Heart left ventricle (tissue), 16 donors: Measurements from ENCODE around the gene FOXC1. TPM values are rescaled to one million over a fixed set of nuclear protein-coding genes. Genes with fewer than 3 reads are reported as not detected.
A peak's percentile ranks its signal among the peaks of the same experiment; 100 is the strongest.

ENCODE experiments used
- ATAC-seq, 4 donors: fragments of 200-7000 bp; cut with Tn5 transposase; one replicate each; pipeline ENCODE4 v1.9.1; 2020 to 2022; ENCODE audit warnings: moderate library complexity in 4 of 4, mild to moderate bottlenecking in 3 of 4, moderate number of reproducible peaks in 1 of 4
- DNase-seq, 5 donors: peaks; one replicate each; pipeline ENCODE4 v3.0.0-alpha.2; 2020
- H3K27ac ChIP-seq, 12 donors: fragments of 200-600 bp; sonication (generic) in 4 of 12; one replicate each; pipeline versions ENCODE4 v1.5.0 to v1.8.0; 2016 to 2022; ENCODE audit warnings: mild to moderate bottlenecking in 2 of 12
- H3K27me3 ChIP-seq, 9 donors: fragments of 200-600 bp; sonication (generic) in 2 of 9; one replicate each; pipeline versions ENCODE4 v1.5.1 to v1.8.0; 2016 to 2022; ENCODE audit warnings: mild to moderate bottlenecking in 3 of 9
- H3K36me3 ChIP-seq, 9 donors: fragments of 200-600 bp; sonication (generic) in 2 of 9; one replicate each; pipeline versions ENCODE4 v1.5.0 to v1.8.0; 2018 to 2022; ENCODE audit warnings: mild to moderate bottlenecking in 2 of 9
- H3K4me1 ChIP-seq, 12 donors: fragments of 200-600 bp; sonication (generic) in 4 of 12; one replicate each; pipeline versions ENCODE4 v1.5.0 to v1.8.0; 2016 to 2022; ENCODE audit warnings: mild to moderate bottlenecking in 3 of 12
- H3K4me3 ChIP-seq, 12 donors: fragments of 200-600 bp; sonication (generic) in 4 of 12; one replicate each; pipeline versions ENCODE4 v1.5.0 to v1.8.0; 2017 to 2022; ENCODE audit warnings: mild to moderate bottlenecking in 9 of 12, moderate library complexity in 4 of 12
- H3K9me3 ChIP-seq, 12 donors: fragments of 200-600 bp; sonication (generic) in 4 of 12; one replicate each; pipeline versions ENCODE4 v1.5.0 to v1.8.0; 2016 to 2022; ENCODE audit warnings: mild to moderate bottlenecking in 1 of 12
- POLR2A ChIP-seq, 2 donors: fragments of 450-650 bp; IDR thresholded peaks; one replicate each; pipeline ENCODE4 v1.6.1; 2017; ENCODE audit warnings: antibody characterized with exemption in 2 of 2, mild to moderate bottlenecking in 2 of 2, moderate library complexity in 2 of 2
- WGBS, 4 donors: extraction: QIAGEN DNeasy Blood & Tissue Kit in 2 of 4; methylation state at CpG; one replicate each; pipeline versions ENCODE4 v1.1.5 to v1.1.7; 2013 to 2018; 5-methylcytosine and 5-hydroxymethylcytosine counted together
- intact Hi-C, 10 donors: fragments of 100-400 bp; cut with DNase I; formaldehyde crosslinking; loops; one replicate each; pipeline versions ENCODE4 v1.11.1 to v1.14.2; 2022
- polyA plus RNA-seq, 2 donors: library from polyadenylated mRNA; stranded (reverse); fragments of 200-250 nt; gene quantifications; one replicate each; pipeline ENCODE4 v1.2.3, GENCODE V29; 2013
- total RNA-seq, 9 donors: library from RNA; depleted of rRNA in 2 of 9; stranded (reverse); fragments of >200 nt in 2 of 9; fragmentation: NEBNext Ultra II Directional in 3 of 9; extraction: Animal tissue kit (Norgen Biotek cat#: 25700) in 3 of 9; gene quantifications; one replicate each; pipeline versions ENCODE4 v1.1.0 to v1.2.4, GENCODE V29; 2016 to 2023
- TF ChIP-seq, protein P1 (sequence below), 12 donors: fragments of 200-600 bp; sonication (generic) in 4 of 12; IDR thresholded peaks; one replicate each; pipeline versions ENCODE4 v1.5.0 to v1.8.0; 2018 to 2022; ENCODE audit warnings: antibody characterized with exemption in 12 of 12, mild to moderate bottlenecking in 5 of 12
- donor health status: ischemic (EF 13 %, LVEDD 7.1; RV severe dilation, severe dysfunction).
- donor health status: healthy with polysubstance abuse.
- donor health status: DM: no; HTN: yes; CAD: no.
- donor health status: DM: no; HTN: no; CAD: no.
- donor health status: ischemic (EF 25% LVEDD 6.9; RV normal size, moderate dysfunction).
- donor health status: ischemic (EF 25% LVEDD 5.7; RV mildly dilated, moderate dysfunction).
- donor health status: healthy.
- donor health status: DM: yes; HTN: yes; CAD: no.
- donor health status: ischemic (EF 35%, LVEDD 5.7; RV mildly dilated, moderate dysfunction).
- donor health status: nonischemic (EF 11% LVEDD 7.7; RV severe dilation, severe dysfunction).
- donor health status: DM: yes; HTN: yes; CAD: no.
- donor health status: PGD.
- donor health status: ischemic (EF 29% LVEDD 5.4; RV normal size, mild dysfunction).
- donor health status: nonischemic (EF 23%, LVEDD 6.1; RV moderate dilation, normal function).

FOXC1 gene
- total and polyA plus RNA-seq, 11 donors = 1.8 to 6.3 (median 3.3) TPM

DNA sequence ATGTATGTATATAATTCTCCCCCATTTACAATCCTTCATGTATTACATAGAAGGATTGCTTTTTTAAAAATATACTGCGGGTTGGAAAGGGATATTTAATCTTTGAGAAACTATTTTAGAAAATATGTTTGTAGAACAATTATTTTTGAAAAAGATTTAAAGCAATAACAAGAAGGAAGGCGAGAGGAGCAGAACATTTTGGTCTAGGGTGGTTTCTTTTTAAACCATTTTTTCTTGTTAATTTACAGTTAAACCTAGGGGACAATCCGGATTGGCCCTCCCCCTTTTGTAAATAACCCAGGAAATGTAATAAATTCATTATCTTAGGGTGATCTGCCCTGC is 3.6 kb downstream of the FOXC1 start:
- Histone ChIP-seq H3K4me3 (peak overlapping the region in 11 of 12 donors; percentile 28 to 89 (median 68)), H3K9me3 (no peaks in the 10 kb centered on the region), H3K36me3 (no peaks in the 10 kb centered on the region), H3K4me1 (peaks cover 0 to 46% (median 4%) of the 10 kb centered on the region in 12 donors), H3K27ac (peak overlapping the region in 9 of 12 donors; percentile 57 to 90 (median 71)), H3K27me3 (peaks cover under 1 to 82% (median 31%) of the 10 kb centered on the region in 9 donors)
- TF ChIP-seq POLR2A (IDR thresholded peaks at IDR 0.05) = no peak
- TF ChIP-seq, protein P1, sequence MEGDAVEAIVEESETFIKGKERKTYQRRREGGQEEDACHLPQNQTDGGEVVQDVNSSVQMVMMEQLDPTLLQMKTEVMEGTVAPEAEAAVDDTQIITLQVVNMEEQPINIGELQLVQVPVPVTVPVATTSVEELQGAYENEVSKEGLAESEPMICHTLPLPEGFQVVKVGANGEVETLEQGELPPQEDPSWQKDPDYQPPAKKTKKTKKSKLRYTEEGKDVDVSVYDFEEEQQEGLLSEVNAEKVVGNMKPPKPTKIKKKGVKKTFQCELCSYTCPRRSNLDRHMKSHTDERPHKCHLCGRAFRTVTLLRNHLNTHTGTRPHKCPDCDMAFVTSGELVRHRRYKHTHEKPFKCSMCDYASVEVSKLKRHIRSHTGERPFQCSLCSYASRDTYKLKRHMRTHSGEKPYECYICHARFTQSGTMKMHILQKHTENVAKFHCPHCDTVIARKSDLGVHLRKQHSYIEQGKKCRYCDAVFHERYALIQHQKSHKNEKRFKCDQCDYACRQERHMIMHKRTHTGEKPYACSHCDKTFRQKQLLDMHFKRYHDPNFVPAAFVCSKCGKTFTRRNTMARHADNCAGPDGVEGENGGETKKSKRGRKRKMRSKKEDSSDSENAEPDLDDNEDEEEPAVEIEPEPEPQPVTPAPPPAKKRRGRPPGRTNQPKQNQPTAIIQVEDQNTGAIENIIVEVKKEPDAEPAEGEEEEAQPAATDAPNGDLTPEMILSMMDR (IDR thresholded peaks at IDR 0.05) = no peak
- intact Hi-C loops = loop anchor here in 5 of 10 donors (5.0 to 10.0 kb wide), 4 partner anchors 74 to 221 kb away; no protein-coding TSS in a partner anchor
- WGBS, 4 donors = 21 to 35% (median 22%) methylated on average over 3 of the region's 3 CpGs
- no peak for DNase-seq
- no peak for ATAC-seq

DNA sequence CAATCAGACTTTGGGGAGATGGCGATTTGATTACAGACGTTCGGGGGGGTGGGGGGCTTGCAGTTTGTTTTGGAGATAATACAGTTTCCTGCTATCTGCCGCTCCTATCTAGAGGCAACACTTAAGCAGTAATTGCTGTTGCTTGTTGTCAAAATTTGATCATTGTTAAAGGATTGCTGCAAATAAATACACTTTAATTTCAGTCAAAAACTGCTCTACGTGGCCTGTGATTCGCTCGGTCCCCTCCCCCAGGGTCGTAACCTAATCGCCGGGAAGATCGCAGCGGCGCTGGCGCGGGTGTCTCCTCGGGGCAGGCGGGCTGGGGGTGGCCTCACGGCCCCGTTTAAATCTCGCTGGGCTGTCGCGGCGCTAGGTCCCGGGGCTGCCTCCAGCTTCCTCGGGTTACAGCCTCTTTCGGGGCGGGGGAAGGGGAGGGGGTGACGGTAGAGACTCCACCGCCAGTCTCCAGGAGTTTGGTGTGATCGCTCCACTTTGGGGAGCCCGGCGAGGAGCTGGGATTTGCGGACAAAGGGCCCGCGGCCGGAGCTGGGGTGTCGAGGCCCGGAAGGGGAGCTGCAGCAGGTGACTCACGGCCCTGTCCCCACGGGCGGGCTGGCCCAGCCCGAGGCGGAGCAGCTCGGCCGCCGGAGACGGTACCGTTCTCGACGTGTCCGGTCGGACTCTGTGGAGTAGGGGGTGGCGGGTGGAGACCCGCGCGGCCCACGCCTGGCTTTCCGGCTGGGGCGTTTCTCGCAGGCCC is 4.2 kb downstream of the FOXC1 start:
- peak in 3 of 5 donors; percentile 43 to 59 (median 52) for DNase-seq
- H3K4me3 ChIP-seq = peak overlapping the region; percentile 28 to 89 (median 68)
- 7 to 17% (median 13%) methylated on average over 40 to 60 of the region's 60 CpGs for WGBS, 4 donors
- peak overlapping the region in 11 of 12 donors; percentile 7 to 90 (median 70) for H3K27ac ChIP-seq
- TF ChIP-seq, protein P1 (IDR thresholded peaks at IDR 0.05) = no peak
- no peak for TF ChIP-seq POLR2A (IDR thresholded peaks at IDR 0.05)
- H3K9me3 ChIP-seq = no peaks in the 10 kb centered on the region
- H3K36me3 ChIP-seq = no peaks in the 10 kb centered on the region
- H3K4me1 ChIP-seq = peaks cover 0 to 40% (median 1%) of the 10 kb centered on the region in 12 donors
- peaks cover 0 to 81% (median 27%) of the 10 kb centered on the region in 9 donors for H3K27me3 ChIP-seq
- ATAC-seq = peak in 3 of 4 donors; percentile 23 to 43 (median 39)
- intact Hi-C loops = loop anchor here in 5 of 10 donors (5.0 to 10.0 kb wide), 4 partner anchors 73 to 221 kb away; no protein-coding TSS in a partner anchor

DNA sequence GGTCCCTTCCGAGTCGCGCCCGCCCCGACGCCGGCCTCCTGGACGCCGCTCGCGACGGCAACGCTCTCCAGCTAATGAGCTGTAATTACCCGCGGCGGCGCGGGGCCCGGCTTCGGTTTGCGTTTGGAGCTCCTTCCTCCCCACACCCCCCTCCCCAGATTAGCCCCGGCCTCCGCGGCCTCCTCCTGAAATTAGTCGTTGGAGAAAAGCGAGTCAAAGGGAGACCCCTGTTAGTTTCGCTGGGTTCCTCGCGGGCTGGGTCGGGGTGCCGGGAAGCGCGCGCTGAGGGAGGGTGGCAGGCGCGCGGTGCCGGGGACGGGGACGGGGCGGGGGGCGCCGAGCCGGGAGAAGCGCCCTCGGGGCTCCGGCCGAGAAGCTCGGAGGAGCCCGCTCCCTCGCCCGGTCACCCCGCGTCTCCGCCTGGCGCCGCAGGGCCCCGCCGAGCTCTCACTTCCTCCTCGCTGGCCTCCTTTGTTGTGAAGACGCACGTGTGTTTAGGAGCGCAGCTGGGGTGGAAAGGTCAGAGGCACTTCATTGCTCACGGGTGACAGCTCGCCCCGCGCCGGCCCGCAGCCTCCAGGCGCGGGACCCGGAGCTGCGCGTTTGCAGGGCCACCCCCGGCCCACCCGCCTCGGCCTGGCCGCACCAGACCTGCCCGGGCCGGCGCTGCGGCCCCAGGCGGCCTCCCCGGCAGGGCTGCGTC is 4.9 kb downstream of the FOXC1 start:
- Histone ChIP-seq H3K4me3 (peak overlapping the region; percentile 28 to 89 (median 68)), H3K9me3 (no peaks in the 10 kb centered on the region), H3K27ac (peak overlapping the region in 11 of 12 donors; percentile 12 to 90 (median 70)), H3K4me1 (peaks cover 0 to 38% (median 3%) of the 10 kb centered on the region in 12 donors), H3K36me3 (no peaks in the 10 kb centered on the region), H3K27me3 (peaks cover 0 to 82% (median 31%) of the 10 kb centered on the region in 9 donors)
- TF ChIP-seq, protein P1 (IDR thresholded peaks at IDR 0.05) = no peak
- no peak for TF ChIP-seq POLR2A (IDR thresholded peaks at IDR 0.05)
- ATAC-seq (no peak), DNase-seq (peak in 1 of 5 donors; percentile 37)
- intact Hi-C loops = loop anchor here in 5 of 10 donors (5.0 to 10.0 kb wide), 4 partner anchors 73 to 220 kb away; no protein-coding TSS in a partner anchor
- WGBS, 4 donors = 13 to 62% (median 33%) methylated on average over 13 to 85 of the region's 85 CpGs
